Neural progenitor cell (in vitro differentiated cells): Measurements from ENCODE around the gene CD63.

Experiments used
- CTCF ChIP-seq: fragments of 200-600 bp; sonication (generic); IDR thresholded peaks from 2 replicates; pipeline ENCODE4 v1.5.1; 2017; ENCODE audit warnings: antibody characterized with exemption, mild to moderate bottlenecking
- EZH2 ChIP-seq: fragments of 200-600 bp; sonication (generic); IDR thresholded peaks from 2 replicates; pipeline ENCODE4 v1.6.1; 2017; ENCODE audit warnings: antibody characterized with exemption, mild to moderate bottlenecking, moderate library complexity

- TF ChIP-seq CTCF (no peak), EZH2 (no peak)
Observed at GRCh38 chr12:55707841-55708694, 20.7 kb downstream of the CD63 start, which contains the start of gene ITGA7.
